ENCODE results near the gene FMR1NB. TPM values are rescaled to one million over a fixed set of nuclear protein-coding genes. Genes with fewer than 3 reads are reported as not detected.

FMR1NB gene
- total RNA-seq, 4 donors from 2014 or later: not detected

- Histone ChIP-seq H3K27me3 (no peaks in the 10 kb centered on the region), H3K4me1 (no peaks in the 10 kb centered on the region), H3K27ac (no peak overlapping the region), H3K4me3 (no peak overlapping the region), H3K36me3 (no peaks in the 10 kb centered on the region), H3K9me3 (no peaks in the 10 kb centered on the region)
- WGBS, 2 donors: 93 to 100% methylated on average over 2 of the region's 2 CpGs
- no peak for TF ChIP-seq POLR2A (IDR thresholded peaks at IDR 0.05)
- TF ChIP-seq EP300 (IDR thresholded peaks at IDR 0.05): no peak
- TF ChIP-seq CTCF (IDR thresholded peaks at IDR 0.05): no peak
- DNase-seq (ENCODE audit: low spot score in 2 of 2): no peak
Measured at GRCh38 chrX:148067285-148067684, 86.1 kb downstream of the FMR1NB start.

- no peaks in the 10 kb centered on the region for H3K27me3 ChIP-seq
- TF ChIP-seq CTCF (IDR thresholded peaks at IDR 0.05) (no peak), POLR2A (IDR thresholded peaks at IDR 0.05) (no peak), EP300 (IDR thresholded peaks at IDR 0.05) (no peak)
- H3K36me3 ChIP-seq: no peaks in the 10 kb centered on the region
- DNase-seq (ENCODE audit: low spot score in 2 of 2): no peak
- no peak overlapping the region for H3K27ac ChIP-seq
- no peaks in the 10 kb centered on the region for H3K9me3 ChIP-seq
- H3K4me3 ChIP-seq: no peak overlapping the region
- no peaks in the 10 kb centered on the region for H3K4me1 ChIP-seq
- 77 to 81% methylated on average over 6 of the region's 6 CpGs for WGBS, 2 donors
Measured at GRCh38 chrX:148069759-148070503, 88.8 kb downstream of the FMR1NB start.

GRCh38 chrX:148070504-148070877 is 89.4 kb downstream of the FMR1NB start:
- Histone ChIP-seq H3K36me3 (no peaks in the 10 kb centered on the region), H3K4me3 (no peak overlapping the region), H3K4me1 (no peaks in the 10 kb centered on the region), H3K27me3 (no peaks in the 10 kb centered on the region), H3K27ac (no peak overlapping the region), H3K9me3 (no peaks in the 10 kb centered on the region)
- no peak for TF ChIP-seq POLR2A (IDR thresholded peaks at IDR 0.05)
- TF ChIP-seq CTCF (IDR thresholded peaks at IDR 0.05): no peak
- TF ChIP-seq EP300 (IDR thresholded peaks at IDR 0.05): no peak
- no peak for DNase-seq (ENCODE audit: low spot score in 2 of 2)
- WGBS, 2 donors: 58 to 88% methylated on average over 1 of the region's 1 CpG

Small RNA genes lying within 50 kb of the gene (small RNA-seq; reads per million reads assigned to genes)
- not detected for gene RNA5SP524

Other genes with a start within 250 kb of the FMR1NB start
- 10 to 100 TPM; 34.5 to 63.0 (median 41.7) TPM for gene FMR1, start 69.4 kb upstream of the FMR1NB start, total RNA-seq